Left hindlimb (tissue), 1 donor: ENCODE results near the gene SYPL1.

Experiments used
- DNase-seq: peaks from one replicate; pipeline ENCODE4 v3.0.0-alpha.2; 2018

SYPL1 gene

DNA sequence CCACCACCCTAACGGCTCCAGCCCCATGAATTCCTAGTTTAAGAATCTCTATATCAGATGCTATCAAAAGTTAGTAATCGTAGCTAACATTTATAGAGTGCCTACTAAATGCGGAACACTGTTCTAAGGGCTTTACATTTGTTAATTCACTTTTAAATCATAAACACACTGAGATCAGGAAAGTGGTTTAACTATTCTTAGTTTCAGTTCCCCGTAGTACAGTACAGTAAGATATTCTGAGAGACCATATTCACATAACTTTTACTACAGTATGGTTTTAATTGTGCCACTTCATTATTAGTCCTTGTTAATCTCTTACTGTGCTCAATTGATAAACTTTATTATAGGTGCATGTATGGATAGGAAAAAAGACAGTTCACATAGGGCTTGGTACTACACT is 22.5 kb downstream of the SYPL1 start:
- no peak for DNase-seq

DNA sequence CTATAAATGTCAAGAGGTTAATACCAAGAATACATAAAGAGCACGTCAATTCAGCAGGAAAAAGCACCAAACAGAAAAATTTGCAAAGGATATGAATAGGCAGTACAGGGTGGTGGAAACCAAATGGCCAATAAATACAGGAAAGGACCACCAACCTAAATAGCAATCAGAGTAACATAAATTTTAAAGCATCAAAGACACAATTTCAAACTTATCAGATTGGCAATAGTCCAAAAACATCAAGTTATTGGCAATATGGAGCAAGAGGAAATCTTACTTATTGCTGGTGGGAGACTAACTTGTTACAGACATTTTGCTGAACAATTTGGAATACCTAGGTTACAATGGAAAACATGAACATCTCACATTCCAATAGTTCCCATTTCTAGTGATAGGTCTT is 24.1 kb downstream of the SYPL1 start:
- no peak for DNase-seq

DNA sequence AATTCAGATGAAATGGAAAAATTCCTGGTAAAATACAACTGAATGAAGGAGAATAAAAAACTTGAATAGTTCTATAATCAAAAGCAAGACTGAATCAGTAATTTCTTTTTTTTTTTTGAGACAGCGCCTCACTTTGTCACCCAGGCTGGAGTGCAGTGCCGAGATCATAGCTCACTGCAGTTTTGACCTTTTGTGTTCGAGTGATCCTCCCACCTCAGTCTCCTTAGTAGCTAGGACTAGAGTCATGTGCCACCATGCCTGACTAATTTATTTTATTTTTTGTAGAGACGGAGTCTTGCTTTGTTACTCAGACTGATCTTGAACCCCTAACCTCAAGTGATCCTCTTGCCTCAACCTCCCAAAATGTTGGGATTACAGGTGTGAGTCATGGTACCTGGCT is 26.1 kb downstream of the SYPL1 start:
- DNase-seq, result no peak

DNA sequence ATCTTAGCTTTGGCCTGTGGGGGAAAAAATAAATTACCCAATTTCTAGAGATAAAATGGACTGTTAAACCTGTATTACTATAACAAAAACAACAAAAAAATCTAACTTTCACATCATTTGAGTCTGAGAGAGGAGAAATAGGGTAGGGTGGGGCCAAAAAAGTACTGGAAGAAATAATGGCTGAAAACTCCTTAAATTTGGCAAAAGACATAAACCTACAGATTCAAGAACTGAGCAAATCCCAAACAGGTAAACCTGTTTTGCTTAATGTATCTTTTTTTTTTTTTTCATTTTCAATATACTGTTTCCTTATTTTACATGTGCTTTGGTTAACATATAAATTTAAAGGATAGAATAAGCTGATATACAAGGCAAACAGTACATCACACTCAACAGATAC is 27.1 kb downstream of the SYPL1 start:
- no peak for DNase-seq

DNA sequence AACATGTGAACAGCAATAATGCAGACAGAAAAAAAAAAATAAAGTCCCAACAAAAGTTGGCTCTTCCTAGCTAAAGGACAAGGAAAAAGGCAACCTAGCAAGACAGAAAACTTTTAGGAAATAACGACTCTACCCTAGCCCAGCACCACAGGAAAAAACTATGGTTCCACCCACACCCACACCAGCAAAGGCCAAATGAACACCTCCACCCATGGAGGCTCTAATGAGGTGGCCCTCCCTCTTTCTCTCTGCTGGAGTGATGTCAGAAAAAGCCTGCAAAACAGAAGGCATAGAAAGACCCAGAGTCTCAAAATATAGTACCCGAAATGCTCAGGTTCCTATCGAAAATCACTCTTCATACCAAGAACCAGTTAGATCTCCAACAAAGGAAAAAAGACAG is 28.4 kb downstream of the SYPL1 start:
- DNase-seq, result no peak

- DNase-seq, result no peak
These were observed 29.8 kb downstream of the SYPL1 start for GRCh38 chr7:106082087-106082854.

GRCh38 chr7:106080300-106080987 is 31.7 kb downstream of the SYPL1 start:
- DNase-seq, result no peak

- DNase-seq, result no peak
These were observed 35.6 kb downstream of the SYPL1 start for GRCh38 chr7:106076537-106076936.

DNA sequence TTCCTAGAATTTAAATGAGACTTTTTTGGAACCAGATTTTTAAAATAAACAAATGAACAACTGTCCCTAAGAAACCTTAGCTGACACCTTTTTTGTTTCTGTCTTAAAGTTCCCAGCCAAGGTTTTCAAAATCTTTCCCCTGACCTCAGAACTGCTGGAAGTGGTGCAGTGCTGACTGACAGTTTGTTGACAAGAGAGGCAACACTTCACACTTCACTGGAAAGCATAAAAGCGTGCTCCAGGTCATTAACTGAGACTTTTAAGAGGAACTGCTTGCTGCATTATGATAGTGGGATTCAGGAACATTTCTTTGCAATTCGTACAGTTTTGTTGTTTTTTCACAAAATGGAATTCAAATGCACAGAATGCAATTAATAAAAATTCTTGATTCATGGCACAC is 36.2 kb downstream of the SYPL1 start:
- no peak for DNase-seq

DNA sequence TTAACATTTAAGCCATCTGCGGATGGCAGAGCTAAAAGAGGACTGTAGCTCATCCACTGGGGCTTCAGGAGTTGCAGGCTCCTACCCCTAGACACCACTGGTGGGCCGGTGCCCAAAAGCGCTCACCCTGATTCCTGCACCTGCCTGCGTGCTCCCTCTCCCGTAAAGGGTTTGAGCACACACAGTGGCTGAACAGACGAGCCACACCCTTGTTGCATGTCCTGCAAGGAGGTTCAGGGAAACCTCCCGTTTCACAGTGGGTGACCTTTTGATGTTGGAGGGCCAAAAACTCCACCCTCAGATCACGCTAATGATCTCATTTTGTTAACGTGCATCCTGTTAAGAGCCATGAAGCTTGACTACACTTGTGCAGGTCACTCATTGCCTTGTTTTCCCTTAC is 37.9 kb downstream of the SYPL1 start:
- no peak for DNase-seq

DNA sequence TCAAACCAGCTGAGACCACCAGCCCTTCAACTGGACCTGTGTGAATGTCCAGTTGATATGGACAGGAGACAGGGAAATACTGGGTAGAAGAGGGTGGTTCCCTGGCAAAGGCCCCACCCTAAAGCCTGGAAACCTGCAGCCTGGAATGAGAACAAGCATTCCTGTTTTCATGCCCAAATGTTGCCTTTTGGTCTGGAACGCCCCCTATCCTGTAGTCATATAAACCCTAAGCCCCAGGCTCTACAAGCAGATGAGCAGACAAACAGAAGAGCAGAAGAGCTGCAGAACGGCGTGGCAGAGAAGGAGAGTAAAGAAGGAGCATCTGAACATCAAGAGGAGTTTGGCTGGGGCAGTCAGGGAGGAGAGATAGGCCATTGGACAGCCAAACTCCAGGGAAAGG is 38.4 kb downstream of the SYPL1 start:
- no peak for DNase-seq

GRCh38 chr7:106072715-106073091 is 39.4 kb downstream of the SYPL1 start:
- DNase-seq, result no peak

- DNase-seq, result no peak
These were observed 40.0 kb downstream of the SYPL1 start for GRCh38 chr7:106071999-106072714.

DNA sequence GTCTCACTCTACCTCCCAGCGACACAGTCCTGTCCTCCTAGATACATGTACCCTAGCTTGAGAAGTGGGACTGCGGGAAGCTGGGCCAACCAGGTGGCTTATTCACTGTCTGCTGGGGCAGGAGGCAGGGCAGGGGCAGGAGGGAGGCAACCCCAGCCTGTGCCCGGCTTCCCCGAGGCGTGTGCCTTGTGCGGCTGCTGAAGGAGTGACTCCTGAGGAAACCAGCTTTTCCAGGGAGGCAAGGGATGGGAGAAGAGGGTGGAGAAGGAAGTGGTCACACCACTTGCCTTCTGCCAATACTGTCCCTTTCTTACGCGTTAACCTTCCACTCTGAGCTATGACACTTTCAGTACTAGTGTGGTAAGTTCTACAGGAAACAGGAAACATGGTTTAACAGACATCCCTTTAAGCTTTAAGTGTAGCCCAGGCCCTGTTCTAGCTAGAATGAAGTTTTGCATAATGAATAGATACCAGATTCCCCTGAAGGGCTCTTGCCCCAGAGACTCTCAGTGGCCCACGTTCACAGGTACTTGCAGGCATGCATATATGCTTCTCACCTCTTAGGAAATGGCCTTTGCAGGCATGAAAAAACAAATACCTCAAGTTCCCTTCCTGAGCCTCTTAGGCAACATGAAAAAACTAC is 40.6 kb downstream of the SYPL1 start:
- no peak for DNase-seq

DNA sequence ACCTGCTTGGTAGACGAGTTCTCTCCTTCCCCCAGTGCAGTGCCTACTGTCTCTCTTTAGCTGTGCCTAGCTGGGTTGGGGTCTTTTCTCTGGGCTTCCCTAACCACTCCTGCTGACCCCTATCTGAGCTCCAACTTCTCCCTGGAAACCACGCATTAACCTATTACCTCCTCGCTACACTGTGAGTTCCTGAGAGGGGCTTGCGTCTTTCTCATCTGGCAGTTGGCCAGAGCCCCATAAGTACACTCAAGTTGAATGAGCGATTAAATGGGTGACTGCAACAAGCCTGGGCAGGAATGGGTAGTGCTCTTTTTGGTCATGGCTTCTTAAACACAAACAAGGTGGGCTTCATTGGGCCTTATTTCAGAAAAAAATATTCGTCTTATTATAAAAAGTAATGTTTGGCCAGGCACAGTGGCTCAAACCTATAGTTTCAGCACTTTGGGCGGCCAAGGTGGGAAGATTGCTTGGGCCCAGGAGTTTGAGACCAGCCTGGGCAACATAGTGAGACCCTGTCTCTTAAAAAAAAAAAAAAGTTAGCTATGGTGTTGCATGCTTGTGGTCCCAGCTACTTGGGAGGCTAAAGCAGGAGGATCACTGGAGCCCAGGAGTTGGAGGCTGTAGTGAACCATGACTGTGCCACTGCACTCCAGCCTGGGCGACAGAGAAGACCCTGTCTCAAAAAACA is 41.4 kb downstream of the SYPL1 start:
- DNase-seq, result no peak

DNA sequence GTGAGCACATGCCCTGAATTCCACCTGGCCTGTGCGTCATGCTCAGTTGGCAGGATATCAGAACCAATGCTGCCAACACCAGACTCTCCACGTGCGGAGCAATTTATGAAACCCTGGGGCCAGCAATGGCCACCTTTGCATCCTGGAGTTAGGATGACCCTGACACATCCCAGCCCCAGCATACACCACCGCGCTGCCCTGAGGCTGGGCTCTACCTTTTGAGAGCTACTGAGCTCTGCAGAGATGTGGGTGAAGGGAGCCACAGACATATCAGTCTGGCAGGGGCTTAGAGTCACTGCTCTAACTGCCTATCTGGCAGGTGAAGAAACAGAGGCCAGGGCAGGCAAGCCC is 41.9 kb downstream of the SYPL1 start:
- no peak for DNase-seq

- no peak for DNase-seq
These were observed 42.5 kb downstream of the SYPL1 start for GRCh38 chr7:106069471-106070200.

GRCh38 chr7:106068986-106069385 is 43.1 kb downstream of the SYPL1 start:
- DNase-seq, result peak; percentile 16

DNA sequence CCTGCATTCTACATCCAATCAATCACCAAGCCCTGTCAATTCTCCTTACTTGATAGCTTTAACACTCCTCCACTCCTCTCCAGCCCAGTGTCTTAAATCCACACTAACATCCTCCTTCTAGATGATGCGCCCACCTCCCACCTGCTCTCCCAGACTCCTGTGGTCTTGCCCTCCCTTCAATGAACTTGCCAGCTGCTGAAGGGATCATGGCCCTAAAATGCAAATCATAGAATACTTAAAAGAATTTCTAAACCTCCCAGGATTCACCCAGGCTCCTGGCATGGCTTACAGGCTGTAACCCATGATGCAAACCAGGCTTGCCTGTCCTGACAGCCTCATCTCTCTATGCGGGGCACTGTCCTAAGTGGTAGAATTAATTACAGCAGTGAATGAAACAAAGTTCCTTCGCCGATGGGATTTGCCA is 43.6 kb downstream of the SYPL1 start:
- DNase-seq, result no peak

DNA sequence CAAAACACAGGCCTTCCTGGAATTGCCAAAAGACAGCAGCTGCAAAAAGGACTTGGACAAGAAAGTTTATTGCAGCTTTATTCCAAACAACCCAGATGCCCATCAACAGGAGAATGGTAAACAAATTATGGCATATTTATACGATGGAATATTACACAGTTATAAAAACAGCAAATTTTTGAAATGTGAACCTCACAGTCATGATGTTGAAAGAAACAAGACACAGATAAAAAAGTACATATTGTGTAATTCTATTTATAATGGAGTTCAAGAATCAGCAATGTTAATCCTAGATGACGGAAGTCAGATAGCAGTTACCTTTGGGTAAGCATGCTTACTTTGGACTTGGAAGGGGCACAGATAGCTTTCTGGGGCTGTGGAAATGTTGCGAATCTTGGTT is 44.4 kb downstream of the SYPL1 start:
- no peak for DNase-seq

DNA sequence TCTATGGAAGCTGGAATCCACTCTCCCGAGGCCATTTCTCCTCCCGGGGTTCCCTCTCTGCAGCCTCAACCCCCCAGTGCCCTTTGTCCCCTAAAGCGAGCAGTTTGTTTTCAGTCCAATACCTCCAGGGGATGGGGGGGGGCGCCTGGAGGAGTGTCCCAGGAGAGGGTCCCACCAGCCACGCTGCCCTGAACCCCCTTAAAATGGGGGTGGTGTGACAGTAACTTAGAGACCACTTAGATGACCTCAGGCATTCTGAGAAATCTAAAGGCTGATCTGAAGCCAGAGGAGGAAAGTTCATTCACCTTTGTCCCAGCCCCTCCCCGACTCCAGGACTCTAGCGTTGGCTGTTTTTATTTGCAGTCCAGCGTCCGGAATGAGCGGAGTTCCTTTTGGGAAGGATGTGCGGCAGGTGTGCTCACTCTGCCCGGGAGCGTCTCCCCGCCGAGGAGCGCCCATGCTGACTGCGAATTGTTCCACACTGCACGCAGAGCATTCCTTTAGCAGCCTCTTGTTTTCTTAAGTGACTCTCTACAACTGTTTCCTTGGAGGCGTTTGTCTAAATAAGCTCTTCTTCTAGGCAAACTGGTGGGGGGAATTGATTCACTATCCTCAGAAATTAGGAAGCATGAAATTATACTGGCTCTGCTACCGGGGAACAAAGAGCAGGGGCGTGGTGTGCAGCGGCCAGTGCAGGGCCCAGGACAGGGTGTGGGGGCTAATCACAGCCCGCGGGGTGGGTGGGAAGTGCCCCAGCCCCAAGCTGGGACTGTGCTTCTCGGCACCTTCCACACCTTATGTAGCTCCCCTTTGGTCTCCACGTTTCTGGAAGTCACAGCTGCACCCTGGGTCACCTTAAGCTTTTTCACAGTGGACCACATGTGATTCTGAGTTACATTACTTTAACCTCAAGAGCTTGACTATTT is 46.3 kb downstream of the SYPL1 start:
- DNase-seq, result no peak
